Trophoblast cell (in vitro differentiated cells and primary cell): ENCODE data around the gene RAD51B.

Source experiments
- DNase-seq, 2 donors: peaks; one replicate each; pipeline ENCODE4 v3.0.0-alpha.2; 2016
- H2AFZ ChIP-seq: 2 replicates; pipeline ENCODE4 v1.6.1; 2013; ENCODE audit warnings: low read length, moderate library complexity, mild to moderate bottlenecking; ENCODE audit not compliant: insufficient read depth, poor library complexity
- H2AK5ac ChIP-seq: 2 replicates; pipeline ENCODE4 v1.6.1; 2013; ENCODE audit warnings: mild to moderate bottlenecking, low read length
- H2BK120ac ChIP-seq: 2 replicates; pipeline ENCODE4 v1.6.1; 2013; ENCODE audit warnings: low read length, mild to moderate bottlenecking, moderate library complexity; ENCODE audit not compliant: insufficient read depth, poor library complexity
- H2BK12ac ChIP-seq: 2 replicates; pipeline ENCODE4 v1.6.1; 2013; ENCODE audit warnings: mild to moderate bottlenecking, low read length, moderate library complexity
- H2BK5ac ChIP-seq: 2 replicates; pipeline ENCODE4 v1.6.1; 2013; ENCODE audit warnings: low read length, low read depth, moderate library complexity, mild to moderate bottlenecking; ENCODE audit not compliant: poor library complexity
- H3K14ac ChIP-seq: 2 replicates; pipeline ENCODE4 v1.6.1; 2013; ENCODE audit warnings: mild to moderate bottlenecking, low read length
- H3K18ac ChIP-seq: 2 replicates; pipeline ENCODE4 v1.6.1; 2013; ENCODE audit warnings: mild to moderate bottlenecking, low read length
- H3K23ac ChIP-seq: 2 replicates; pipeline ENCODE4 v1.6.1; 2013; ENCODE audit warnings: low read length
- H3K27ac ChIP-seq: 2 replicates; pipeline ENCODE4 v1.5.1; 2013; ENCODE audit warnings: low read depth, mild to moderate bottlenecking, inconsistent platforms, low read length, moderate library complexity
- H3K27me3 ChIP-seq: 2 replicates; pipeline ENCODE4 v1.6.1; 2013; ENCODE audit warnings: inconsistent platforms, mild to moderate bottlenecking, low read length, moderate library complexity; ENCODE audit not compliant: insufficient read depth
- H3K36me3 ChIP-seq, 2 experiments: 1 replicate in 1 of 2; 2 replicates in 1 of 2; pipeline ENCODE4 v1.6.1; 2013; ENCODE audit warnings: low read length in 2 of 2, mild to moderate bottlenecking in 2 of 2, moderate library complexity in 1 of 2; ENCODE audit not compliant: insufficient read depth in 2 of 2, control insufficient read depth in 1 of 2
- H3K4ac ChIP-seq: 2 replicates; pipeline ENCODE4 v1.6.1; 2013; ENCODE audit warnings: low read depth, mild to moderate bottlenecking, low read length, moderate library complexity
- H3K4me1 ChIP-seq, 2 experiments: 1 replicate in 1 of 2; 2 replicates in 1 of 2; pipeline ENCODE4 v1.6.1; 2013; ENCODE audit warnings: low read length in 2 of 2, mild to moderate bottlenecking in 2 of 2, moderate library complexity in 1 of 2; ENCODE audit not compliant: insufficient read depth in 2 of 2, control insufficient read depth in 1 of 2
- H3K4me2 ChIP-seq: 2 replicates; pipeline ENCODE4 v1.6.1; 2013; ENCODE audit warnings: inconsistent platforms, mild to moderate bottlenecking, low read length, moderate library complexity
- H3K4me3 ChIP-seq: 2 replicates; pipeline ENCODE4 v1.5.1; 2013; ENCODE audit warnings: mild to moderate bottlenecking, low read depth, low read length, inconsistent platforms
- H3K79me1 ChIP-seq: one replicate; pipeline ENCODE4 v1.6.1; 2013; ENCODE audit warnings: low read length
- H3K79me2 ChIP-seq: 2 replicates; pipeline ENCODE4 v1.6.1; 2013; ENCODE audit warnings: low read length, mild to moderate bottlenecking; ENCODE audit not compliant: control insufficient read depth, insufficient read depth, poor library complexity
- H3K9ac ChIP-seq: 2 replicates; pipeline ENCODE4 v1.6.1; 2013; ENCODE audit warnings: mild to moderate bottlenecking, low read length
- H3K9me3 ChIP-seq: 2 replicates; pipeline ENCODE4 v1.6.1; 2013; ENCODE audit warnings: low read depth, mild to moderate bottlenecking, control low read depth, inconsistent platforms, low read length; ENCODE audit not compliant: insufficient read depth
- H4K12ac ChIP-seq: 2 replicates; pipeline ENCODE4 v1.6.1; 2013; ENCODE audit warnings: low read depth, mild to moderate bottlenecking, low read length, moderate library complexity
- H4K8ac ChIP-seq: 2 replicates; pipeline ENCODE4 v1.6.1; 2013; ENCODE audit warnings: low read depth, mild to moderate bottlenecking, low read length, moderate library complexity
- H4K91ac ChIP-seq: one replicate; pipeline ENCODE4 v1.6.1; 2013; ENCODE audit warnings: low read depth, mild to moderate bottlenecking, low read length, moderate library complexity
- whole genome bisulfite sequencing: extraction: QIAGEN DNeasy Blood & Tissue Kit; methylation state at CpG from one replicate; pipeline ENCODE4 v1.1.7; 2013; ENCODE audit warnings: missing lambda C conversion rate; ENCODE audit not compliant: insufficient read length, insufficient coverage; ENCODE audit errors: extremely low coverage; 5-methylcytosine and 5-hydroxymethylcytosine counted together

Gene RAD51B

GRCh38 chr14:68369281-68370056 is 549.9 kb downstream of the RAD51B start:
- Histone ChIP-seq H2AFZ (no peak overlapping the region), H2AK5ac (no peak overlapping the region), H3K79me1 (peaks cover 9% of the 10 kb centered on the region), H3K14ac (no peak overlapping the region), H3K23ac (no peak overlapping the region), H3K9ac (no peak overlapping the region), H3K4me3 (no peak overlapping the region), H3K36me3 (no peaks in the 10 kb centered on the region), H3K18ac (no peak overlapping the region), H3K4me2 (no peak overlapping the region), H3K9me3 (no peaks in the 10 kb centered on the region), H4K12ac (no peak overlapping the region), H4K8ac (no peak overlapping the region), H2BK120ac (no peak overlapping the region), H3K4ac (no peak overlapping the region), H3K27me3 (no peaks in the 10 kb centered on the region), H3K4me1 (peaks cover 6 to 9% of the 10 kb centered on the region in 2 experiments), H4K91ac (no peak overlapping the region), H2BK12ac (no peak overlapping the region), H3K79me2 (no peaks in the 10 kb centered on the region), H3K27ac (no peak overlapping the region), H2BK5ac (no peak overlapping the region)
- no peak for DNase-seq
- WGBS = no CpG with 5 or more reads among the region's 6 CpGs

DNA sequence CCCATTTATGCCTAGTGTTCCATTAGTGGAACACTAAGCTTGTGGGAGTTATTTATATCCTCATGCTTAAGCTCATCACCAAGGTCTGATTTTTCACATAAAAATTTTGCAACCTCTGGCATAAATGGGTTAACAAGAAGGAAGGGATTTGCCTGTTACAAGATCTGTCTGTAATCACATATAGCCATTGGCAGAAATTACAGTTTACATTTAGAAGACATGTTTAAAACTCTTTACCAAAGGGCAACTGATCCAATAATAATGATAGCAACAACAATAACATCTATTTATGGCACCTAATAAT is 550.4 kb downstream of the RAD51B start:
- no peak overlapping the region for H2BK120ac ChIP-seq
- no peak overlapping the region for H4K12ac ChIP-seq
- H2BK5ac ChIP-seq = no peak overlapping the region

DNA sequence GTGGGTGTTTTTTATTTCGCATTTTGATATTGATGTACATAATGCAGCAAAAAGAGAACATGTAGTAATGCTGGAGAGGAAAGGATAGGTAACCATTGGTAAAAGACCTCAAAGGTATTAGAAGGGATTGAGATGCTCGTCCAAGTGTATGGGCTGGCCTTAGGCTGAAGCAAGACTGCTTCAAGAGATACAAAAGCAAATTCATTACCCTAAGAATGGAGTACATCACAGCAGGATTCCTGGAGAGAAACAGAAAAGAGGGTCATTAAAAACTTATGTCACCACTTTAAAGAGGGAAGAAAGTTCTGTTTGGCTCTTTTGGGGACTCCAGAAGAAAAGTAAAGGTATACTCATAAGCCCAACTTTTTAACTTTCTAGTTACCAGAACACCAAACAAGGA is 552.8 kb downstream of the RAD51B start:
- Histone ChIP-seq H3K9ac (no peak overlapping the region), H3K4me3 (no peak overlapping the region), H2BK120ac (no peak overlapping the region), H3K18ac (no peak overlapping the region), H4K91ac (no peak overlapping the region), H3K9me3 (no peaks in the 10 kb centered on the region), H3K23ac (no peak overlapping the region), H3K4me2 (no peak overlapping the region), H3K27me3 (no peaks in the 10 kb centered on the region), H3K36me3 (no peaks in the 10 kb centered on the region), H2BK5ac (no peak overlapping the region), H3K79me2 (no peaks in the 10 kb centered on the region), H2AFZ (no peak overlapping the region), H2BK12ac (no peak overlapping the region), H3K4me1 (peaks cover under 1 to 4% of the 10 kb centered on the region in 2 experiments), H2AK5ac (no peak overlapping the region), H3K79me1 (peaks cover 2% of the 10 kb centered on the region), H4K12ac (no peak overlapping the region), H3K27ac (no peak overlapping the region), H3K14ac (no peak overlapping the region), H3K4ac (no peak overlapping the region), H4K8ac (no peak overlapping the region)
- WGBS = no CpG with 5 or more reads among the region's 2 CpGs
- DNase-seq = no peak

More for the DNA sequence above, 550.4 kb downstream of the RAD51B start:
- Histone ChIP-seq H3K79me1 (peaks cover 4% of the 10 kb centered on the region), H3K79me2 (no peaks in the 10 kb centered on the region), H4K8ac (no peak overlapping the region), H2AFZ (no peak overlapping the region), H3K4me1 (peaks cover 2 to 5% of the 10 kb centered on the region in 2 experiments), H3K4me3 (no peak overlapping the region), H3K9ac (no peak overlapping the region), H3K18ac (no peak overlapping the region), H3K9me3 (no peaks in the 10 kb centered on the region), H3K23ac (no peak overlapping the region), H3K36me3 (no peaks in the 10 kb centered on the region), H3K14ac (no peak overlapping the region), H3K4me2 (no peak overlapping the region), H2BK12ac (no peak overlapping the region), H3K4ac (no peak overlapping the region), H3K27me3 (no peaks in the 10 kb centered on the region), H3K27ac (no peak overlapping the region), H4K91ac (no peak overlapping the region), H2AK5ac (no peak overlapping the region)
- DNase-seq = no peak

DNA sequence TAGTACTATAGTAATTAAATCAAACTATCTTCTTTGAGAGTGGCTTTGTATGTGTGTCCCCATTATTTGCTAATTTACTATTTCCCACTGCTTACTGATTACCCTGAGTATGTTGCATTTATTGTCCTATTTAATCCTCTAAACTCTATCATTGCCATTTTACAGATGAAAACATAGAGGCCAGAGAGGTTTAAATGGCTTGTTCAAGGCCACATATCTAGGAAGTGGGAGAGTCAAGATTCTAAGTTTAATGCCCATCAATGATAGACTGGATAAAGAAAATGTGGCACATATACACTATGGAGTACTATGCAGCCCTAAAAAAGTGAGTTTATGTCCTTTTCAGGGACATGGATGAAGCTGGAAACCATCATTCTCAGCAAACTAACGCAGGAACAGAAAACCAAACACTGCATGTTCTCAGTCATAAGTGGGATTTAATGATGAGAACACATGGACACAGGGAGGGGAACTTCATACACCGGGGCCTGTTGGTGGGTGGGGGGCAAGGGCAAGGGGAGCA is 553.6 kb downstream of the RAD51B start:
- Histone ChIP-seq H3K79me1 (peaks cover 3% of the 10 kb centered on the region), H3K27ac (no peak overlapping the region), H3K9ac (no peak overlapping the region), H2BK120ac (no peak overlapping the region), H3K4me2 (no peak overlapping the region), H2AK5ac (no peak overlapping the region), H4K12ac (no peak overlapping the region), H3K4me1 (peaks cover 3 to 4% of the 10 kb centered on the region in 2 experiments), H3K14ac (no peak overlapping the region), H4K8ac (no peak overlapping the region), H2BK12ac (no peak overlapping the region), H4K91ac (no peak overlapping the region), H3K4ac (no peak overlapping the region), H3K79me2 (no peaks in the 10 kb centered on the region), H3K9me3 (no peaks in the 10 kb centered on the region), H3K36me3 (no peaks in the 10 kb centered on the region), H3K27me3 (no peaks in the 10 kb centered on the region), H3K23ac (no peak overlapping the region), H2AFZ (no peak overlapping the region), H3K18ac (no peak overlapping the region), H2BK5ac (no peak overlapping the region), H3K4me3 (no peak overlapping the region)
- WGBS = no CpG with 5 or more reads among the region's 2 CpGs
- DNase-seq = no peak
